ENCODE measurements around the gene NOD2. TPM values are rescaled to one million over a fixed set of nuclear protein-coding genes. Genes with fewer than 3 reads are reported as not detected.

The NOD2 gene
- total RNA-seq, 1 donor from 2014 or later, result 0.52 TPM

- Histone ChIP-seq H3K4me1 (peaks cover under 1% of the 10 kb centered on the region), H3K36me3 (no peaks in the 10 kb centered on the region), H3K27ac (replicated peaks) (no peak overlapping the region), H3K4me3 (no peak overlapping the region), H3K9me3 (replicated peaks) (no peaks in the 10 kb centered on the region), H3K27me3 (ENCODE audit: low read depth) (no peaks in the 10 kb centered on the region)
- intact Hi-C loops (cut with micrococcal nuclease), result loop anchor here (5.0 to 10.0 kb wide), 2 partner anchors 288 to 445 kb away; no protein-coding TSS in a partner anchor
- DNase-seq, result no peak
- TF ChIP-seq CTCF (IDR thresholded peaks at IDR 0.05; ENCODE audit: borderline replicate concordance), result no peak
Observed at GRCh38 chr16:50659806-50660205, 33.6 kb upstream of the NOD2 start.

- H3K27ac ChIP-seq (replicated peaks), result no peak overlapping the region
- H3K4me1 ChIP-seq, result peaks cover 8% of the 10 kb centered on the region
- intact Hi-C loops (cut with micrococcal nuclease), result loop anchor here (5.0 to 10.0 kb wide), 2 partner anchors 290 to 448 kb away; no protein-coding TSS in a partner anchor
- no peak overlapping the region for H3K4me3 ChIP-seq
- no peaks in the 10 kb centered on the region for H3K9me3 ChIP-seq (replicated peaks)
- no peak for TF ChIP-seq CTCF (IDR thresholded peaks at IDR 0.05; ENCODE audit: borderline replicate concordance)
- no peaks in the 10 kb centered on the region for H3K36me3 ChIP-seq
- no peaks in the 10 kb centered on the region for H3K27me3 ChIP-seq (ENCODE audit: low read depth)
- no peak for DNase-seq
Observed at GRCh38 chr16:50662306-50662940, 31.0 kb upstream of the NOD2 start.

GRCh38 chr16:50664270-50664669 is 29.1 kb upstream of the NOD2 start:
- Histone ChIP-seq H3K36me3 (no peaks in the 10 kb centered on the region), H3K4me1 (peaks cover 21% of the 10 kb centered on the region), H3K4me3 (no peak overlapping the region), H3K27ac (replicated peaks) (no peak overlapping the region), H3K9me3 (replicated peaks) (no peaks in the 10 kb centered on the region), H3K27me3 (ENCODE audit: low read depth) (no peaks in the 10 kb centered on the region)
- DNase-seq, result no peak
- no peak for TF ChIP-seq CTCF (IDR thresholded peaks at IDR 0.05; ENCODE audit: borderline replicate concordance)
- intact Hi-C loops (cut with micrococcal nuclease), result loop anchor here (5.0 to 10.0 kb wide), 2 partner anchors 292 to 449 kb away; no protein-coding TSS in a partner anchor

GRCh38 chr16:50665128-50665878 is 28.1 kb upstream of the NOD2 start:
- H3K4me1 ChIP-seq, result peaks cover 21% of the 10 kb centered on the region
- peak overlapping the region; percentile 63 for H3K4me3 ChIP-seq
- intact Hi-C loops (cut with micrococcal nuclease), result loop anchor here (10.0 kb wide), 1 partner anchor 451 kb away; no protein-coding TSS in a partner anchor
- no peaks in the 10 kb centered on the region for H3K36me3 ChIP-seq
- peak overlapping the region; percentile 76 for H3K27ac ChIP-seq (replicated peaks)
- DNase-seq, result peak; percentile 74
- TF ChIP-seq CTCF (IDR thresholded peaks at IDR 0.05; ENCODE audit: borderline replicate concordance), result peak; percentile 95
- no peaks in the 10 kb centered on the region for H3K9me3 ChIP-seq (replicated peaks)
- no peaks in the 10 kb centered on the region for H3K27me3 ChIP-seq (ENCODE audit: low read depth)

- no peak for TF ChIP-seq CTCF (IDR thresholded peaks at IDR 0.05; ENCODE audit: borderline replicate concordance)
- intact Hi-C loops (cut with micrococcal nuclease), result loop anchor here (10.0 kb wide), 1 partner anchor 452 kb away; no protein-coding TSS in a partner anchor
- Histone ChIP-seq H3K27ac (replicated peaks) (no peak overlapping the region), H3K27me3 (ENCODE audit: low read depth) (no peaks in the 10 kb centered on the region), H3K36me3 (no peaks in the 10 kb centered on the region), H3K4me1 (peaks cover 21% of the 10 kb centered on the region), H3K9me3 (replicated peaks) (peaks cover 9% of the 10 kb centered on the region), H3K4me3 (no peak overlapping the region)
- no peak for DNase-seq
Observed at GRCh38 chr16:50666658-50667496, 26.5 kb upstream of the NOD2 start.
